GM12878 (cell line): ENCODE results near the gene ADD2. TPM values are rescaled to one million over a fixed set of nuclear protein-coding genes. Genes with fewer than 3 reads are reported as not detected.

Experiments used
- NFXL1 ChIP-seq: fragments of 450-650 bp; IDR thresholded peaks from 2 replicates; pipeline ENCODE4 v1.6.1; 2017; ENCODE audit warnings: antibody characterized with exemption, mild to moderate bottlenecking, borderline replicate concordance
- NR2F1 ChIP-seq: fragments of 450-650 bp; conservative IDR thresholded peaks from 2 replicates; pipeline ENCODE4 v1.6.1; 2017; ENCODE audit warnings: mild to moderate bottlenecking
- SMC3 ChIP-seq: IDR thresholded peaks from 2 replicates; pipeline ENCODE4 v1.6.1; 2011; ENCODE audit warnings: low read length, improper control_type of control experiment, borderline replicate concordance
- WRNIP1 ChIP-seq: IDR thresholded peaks from 2 replicates; pipeline ENCODE4 v1.6.1; 2011; ENCODE audit warnings: low read depth, low read length, improper control_type of control experiment, borderline replicate concordance
- polyA plus RNA-seq, 11 experiments: library from polyadenylated mRNA; depleted of rRNA in 4 of 11; unstranded in 6 of 11; stranded (reverse) in 5 of 11; fragments of >200 nt; fragmentation: Nextera tagmentation in 4 of 11; fragmentation: Illumina TruSeq in 1 of 11; extraction: Ambion mirVana in 4 of 11; extraction: Trizol in 1 of 11; gene quantifications; 1 replicate in 1 of 11; 2 replicates in 10 of 11; pipeline versions ENCODE4 v1.2.1 to v1.2.3, GENCODE V29; 2011 to 2016; ENCODE audit warnings: inconsistent platforms in 2 of 11, missing spikeins in 2 of 11, low read depth in 1 of 11
- total RNA-seq, 4 experiments: library from RNA; depleted of rRNA in 3 of 4; stranded (reverse); fragments of >200 nt in 3 of 4; fragmentation: Illumina TruSeq in 1 of 4; extraction: Trizol in 1 of 4; gene quantifications; 2 replicates each; pipeline versions ENCODE4 v1.2.1 to v1.2.3, GENCODE V29; 2013 to 2021
- TF ChIP-seq, protein P1 (sequence below): fragments of 450-650 bp; IDR thresholded peaks from 2 replicates; pipeline ENCODE4 v1.6.1; 2017; ENCODE audit warnings: mild to moderate bottlenecking, low read depth, inconsistent platforms; ENCODE audit not compliant: poor library complexity, severe bottlenecking
- TF ChIP-seq, protein P2 (sequence below): IDR thresholded peaks from 2 replicates; pipeline ENCODE4 v1.6.1; 2012; ENCODE audit warnings: improper control_type of control experiment, low read depth, low read length; ENCODE audit not compliant: insufficient replicate concordance

ADD2 gene
- total and polyA plus RNA-seq, 10 of the 15 experiments (the other 5 are each of a cell fraction or from before 2014, with no cell fraction given): 0.05 to 0.13 (median 0.08) TPM; not detected in 7

DNA sequence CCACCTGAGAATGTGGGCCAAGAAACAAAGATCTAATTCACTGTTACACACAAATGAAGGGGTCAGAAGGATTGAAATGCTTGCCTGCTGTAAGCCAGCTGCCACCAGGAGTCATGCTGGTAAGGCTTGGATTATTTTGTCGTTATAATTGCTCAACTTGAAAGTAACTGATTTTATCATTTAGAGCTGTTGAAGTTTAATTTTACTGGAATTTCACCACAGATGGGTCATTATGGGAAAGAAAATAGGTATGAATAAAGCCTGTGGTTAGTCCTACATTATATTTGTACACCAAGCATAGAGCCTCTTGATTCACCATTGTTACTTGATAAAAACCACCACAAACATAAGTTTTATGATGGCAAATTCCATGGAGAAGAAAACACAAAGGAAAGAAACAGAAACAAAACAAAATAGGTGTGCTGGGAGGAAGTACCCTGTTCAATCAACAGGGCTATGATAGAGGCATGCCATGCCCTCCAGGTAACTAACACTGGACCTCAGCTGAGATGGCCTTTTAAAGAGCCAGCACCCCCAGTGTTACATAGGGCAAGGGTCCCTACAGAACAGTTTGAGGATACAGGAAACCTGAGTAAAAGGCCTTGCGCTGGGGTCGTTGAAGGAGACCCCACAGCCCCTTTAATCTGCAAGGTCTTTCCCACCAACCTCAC lies 49.4 kb upstream of the ADD2 start (continued):
- TF ChIP-seq, protein P1, sequence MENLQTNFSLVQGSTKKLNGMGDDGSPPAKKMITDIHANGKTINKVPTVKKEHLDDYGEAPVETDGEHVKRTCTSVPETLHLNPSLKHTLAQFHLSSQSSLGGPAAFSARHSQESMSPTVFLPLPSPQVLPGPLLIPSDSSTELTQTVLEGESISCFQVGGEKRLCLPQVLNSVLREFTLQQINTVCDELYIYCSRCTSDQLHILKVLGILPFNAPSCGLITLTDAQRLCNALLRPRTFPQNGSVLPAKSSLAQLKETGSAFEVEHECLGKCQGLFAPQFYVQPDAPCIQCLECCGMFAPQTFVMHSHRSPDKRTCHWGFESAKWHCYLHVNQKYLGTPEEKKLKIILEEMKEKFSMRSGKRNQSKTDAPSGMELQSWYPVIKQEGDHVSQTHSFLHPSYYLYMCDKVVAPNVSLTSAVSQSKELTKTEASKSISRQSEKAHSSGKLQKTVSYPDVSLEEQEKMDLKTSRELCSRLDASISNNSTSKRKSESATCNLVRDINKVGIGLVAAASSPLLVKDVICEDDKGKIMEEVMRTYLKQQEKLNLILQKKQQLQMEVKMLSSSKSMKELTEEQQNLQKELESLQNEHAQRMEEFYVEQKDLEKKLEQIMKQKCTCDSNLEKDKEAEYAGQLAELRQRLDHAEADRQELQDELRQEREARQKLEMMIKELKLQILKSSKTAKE: no peak
- TF ChIP-seq NFXL1 (no peak), WRNIP1 (no peak), SMC3 (no peak), NR2F1 (no peak)
- TF ChIP-seq, protein P2, sequence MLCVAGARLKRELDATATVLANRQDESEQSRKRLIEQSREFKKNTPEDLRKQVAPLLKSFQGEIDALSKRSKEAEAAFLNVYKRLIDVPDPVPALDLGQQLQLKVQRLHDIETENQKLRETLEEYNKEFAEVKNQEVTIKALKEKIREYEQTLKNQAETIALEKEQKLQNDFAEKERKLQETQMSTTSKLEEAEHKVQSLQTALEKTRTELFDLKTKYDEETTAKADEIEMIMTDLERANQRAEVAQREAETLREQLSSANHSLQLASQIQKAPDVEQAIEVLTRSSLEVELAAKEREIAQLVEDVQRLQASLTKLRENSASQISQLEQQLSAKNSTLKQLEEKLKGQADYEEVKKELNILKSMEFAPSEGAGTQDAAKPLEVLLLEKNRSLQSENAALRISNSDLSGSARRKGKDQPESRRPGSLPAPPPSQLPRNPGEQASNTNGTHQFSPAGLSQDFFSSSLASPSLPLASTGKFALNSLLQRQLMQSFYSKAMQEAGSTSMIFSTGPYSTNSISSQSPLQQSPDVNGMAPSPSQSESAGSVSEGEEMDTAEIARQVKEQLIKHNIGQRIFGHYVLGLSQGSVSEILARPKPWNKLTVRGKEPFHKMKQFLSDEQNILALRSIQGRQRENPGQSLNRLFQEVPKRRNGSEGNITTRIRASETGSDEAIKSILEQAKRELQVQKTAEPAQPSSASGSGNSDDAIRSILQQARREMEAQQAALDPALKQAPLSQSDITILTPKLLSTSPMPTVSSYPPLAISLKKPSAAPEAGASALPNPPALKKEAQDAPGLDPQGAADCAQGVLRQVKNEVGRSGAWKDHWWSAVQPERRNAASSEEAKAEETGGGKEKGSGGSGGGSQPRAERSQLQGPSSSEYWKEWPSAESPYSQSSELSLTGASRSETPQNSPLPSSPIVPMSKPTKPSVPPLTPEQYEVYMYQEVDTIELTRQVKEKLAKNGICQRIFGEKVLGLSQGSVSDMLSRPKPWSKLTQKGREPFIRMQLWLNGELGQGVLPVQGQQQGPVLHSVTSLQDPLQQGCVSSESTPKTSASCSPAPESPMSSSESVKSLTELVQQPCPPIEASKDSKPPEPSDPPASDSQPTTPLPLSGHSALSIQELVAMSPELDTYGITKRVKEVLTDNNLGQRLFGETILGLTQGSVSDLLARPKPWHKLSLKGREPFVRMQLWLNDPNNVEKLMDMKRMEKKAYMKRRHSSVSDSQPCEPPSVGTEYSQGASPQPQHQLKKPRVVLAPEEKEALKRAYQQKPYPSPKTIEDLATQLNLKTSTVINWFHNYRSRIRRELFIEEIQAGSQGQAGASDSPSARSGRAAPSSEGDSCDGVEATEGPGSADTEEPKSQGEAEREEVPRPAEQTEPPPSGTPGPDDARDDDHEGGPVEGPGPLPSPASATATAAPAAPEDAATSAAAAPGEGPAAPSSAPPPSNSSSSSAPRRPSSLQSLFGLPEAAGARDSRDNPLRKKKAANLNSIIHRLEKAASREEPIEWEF: no peak
- TF ChIP-seq, all 136 proteins: peak for 0
